Non-pigmented ciliary epithelial cell (primary cell): ENCODE measurements around the gene HIF1A.
"Not testable (repeated sequence)": the region's sequence is repeated elsewhere in the genome, so short reads cannot be mapped to it uniquely, and the experiment has no call there.

Experiments
- DNase-seq: peaks from one replicate; pipeline ENCODE4 v3.0.0-alpha.2; 2010; ENCODE audit warnings: low read depth

HIF1A gene

GRCh38 chr14:61708693-61709092 lies 13.4 kb downstream of the HIF1A start:
- not testable (repeated sequence) for DNase-seq

- DNase-seq: no peak
Measured at GRCh38 chr14:61710853-61711817, 15.8 kb downstream of the HIF1A start.

DNA sequence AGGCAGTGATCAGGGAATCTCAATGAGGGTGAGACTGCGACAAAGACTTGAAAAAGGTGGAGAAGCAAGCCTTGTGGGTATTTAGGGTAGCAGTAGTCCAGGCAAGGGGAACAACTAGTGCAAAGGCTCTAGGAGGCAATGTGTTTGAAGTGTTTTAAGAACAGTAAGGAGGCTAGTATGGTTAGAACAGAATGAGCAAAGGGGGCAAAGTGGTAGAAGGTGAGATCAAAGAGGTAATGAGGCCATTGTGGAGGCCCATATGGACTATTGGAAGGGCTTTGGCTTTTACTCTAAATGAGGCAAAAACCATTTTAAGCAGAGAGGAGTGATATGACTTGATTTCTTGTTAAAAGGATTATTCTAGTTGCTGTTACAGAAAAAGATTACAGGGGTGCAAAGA lies 16.8 kb downstream of the HIF1A start:
- no peak for DNase-seq

- no peak for DNase-seq
Measured at GRCh38 chr14:61713724-61714437, 18.6 kb downstream of the HIF1A start.

GRCh38 chr14:61716956-61717355 lies 21.6 kb downstream of the HIF1A start:
- no peak for DNase-seq

GRCh38 chr14:61718039-61718438 lies 22.7 kb downstream of the HIF1A start:
- no peak for DNase-seq

- no peak for DNase-seq
Measured at GRCh38 chr14:61719344-61720293, 24.3 kb downstream of the HIF1A start.

- no peak for DNase-seq
Measured at GRCh38 chr14:61720294-61720661, 25.0 kb downstream of the HIF1A start.

DNA sequence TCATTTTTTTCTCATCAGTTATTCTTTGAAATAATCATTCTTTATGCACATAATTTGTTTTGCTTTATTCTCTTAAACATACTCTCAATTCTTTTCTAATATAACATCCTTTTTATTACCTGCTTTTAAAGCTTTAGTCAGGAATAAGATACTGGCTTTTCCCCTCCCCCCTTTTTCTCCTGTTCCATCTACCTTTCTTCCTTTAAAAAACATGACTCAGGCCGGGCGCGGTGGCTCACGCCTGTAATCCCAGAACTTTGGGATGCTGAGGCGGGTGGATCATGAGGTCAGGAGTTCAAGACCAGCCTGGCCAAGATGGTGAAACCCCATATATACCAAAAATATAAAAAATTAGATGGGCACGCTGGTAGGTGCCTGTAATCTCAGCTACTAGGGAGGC lies 25.4 kb downstream of the HIF1A start:
- no peak for DNase-seq

DNA sequence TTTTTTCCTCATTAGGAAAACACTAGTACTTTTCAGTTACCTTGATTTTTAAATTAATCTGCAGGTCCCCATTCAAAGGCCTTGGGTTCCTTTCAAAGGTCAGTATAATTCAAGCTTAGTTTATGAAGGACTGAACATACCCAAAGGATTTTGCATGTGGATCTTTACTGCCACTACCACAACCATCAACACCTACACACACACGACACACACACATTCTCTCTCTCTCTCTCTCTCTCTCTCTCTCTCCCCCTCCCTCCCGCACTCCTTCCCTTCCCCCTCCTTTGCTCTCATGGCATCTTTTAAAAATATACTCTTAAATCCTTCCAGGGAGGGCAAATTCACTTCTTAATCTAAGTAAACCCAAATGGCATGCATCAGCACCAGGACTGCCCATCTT lies 28.8 kb downstream of the HIF1A start:
- no peak for DNase-seq

DNA sequence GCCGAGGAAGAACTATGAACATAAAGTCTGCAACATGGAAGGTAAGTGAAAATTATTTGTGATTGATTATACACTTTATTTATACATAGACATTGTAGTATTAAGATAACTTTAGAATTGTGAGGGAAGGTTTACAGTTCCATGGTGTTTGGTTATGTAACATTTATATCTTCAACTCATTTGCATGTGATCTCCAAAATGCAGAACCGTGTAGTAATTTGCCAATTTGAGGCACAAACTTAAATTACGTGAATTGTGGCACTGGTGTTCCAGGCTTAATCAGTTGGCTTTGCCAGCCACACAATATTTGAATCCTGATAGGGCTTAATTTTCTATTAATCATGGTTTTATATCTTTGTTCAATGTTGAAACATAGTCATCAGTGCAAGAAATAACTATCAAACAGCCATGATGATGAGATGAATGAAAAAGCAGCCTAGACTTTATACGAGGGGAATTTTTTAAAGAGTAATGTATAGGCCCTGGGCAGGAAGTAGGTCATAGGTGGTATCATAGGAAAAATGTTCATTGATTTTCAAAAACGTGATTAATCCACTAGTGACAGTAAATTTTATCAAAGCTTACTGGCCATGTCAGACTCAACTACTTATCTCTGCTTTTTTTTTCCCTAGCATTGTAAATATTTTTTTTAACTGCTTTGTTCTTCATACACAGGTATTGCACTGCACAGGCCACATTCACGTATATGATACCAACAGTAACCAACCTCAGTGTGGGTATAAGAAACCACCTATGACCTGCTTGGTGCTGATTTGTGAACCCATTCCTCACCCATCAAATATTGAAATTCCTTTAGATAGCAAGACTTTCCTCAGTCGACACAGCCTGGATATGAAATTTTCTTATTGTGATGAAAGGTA lies 31.7 kb downstream of the HIF1A start:
- no peak for DNase-seq

- DNase-seq: no peak
Measured at GRCh38 chr14:61730756-61731373, 35.6 kb downstream of the HIF1A start.

DNA sequence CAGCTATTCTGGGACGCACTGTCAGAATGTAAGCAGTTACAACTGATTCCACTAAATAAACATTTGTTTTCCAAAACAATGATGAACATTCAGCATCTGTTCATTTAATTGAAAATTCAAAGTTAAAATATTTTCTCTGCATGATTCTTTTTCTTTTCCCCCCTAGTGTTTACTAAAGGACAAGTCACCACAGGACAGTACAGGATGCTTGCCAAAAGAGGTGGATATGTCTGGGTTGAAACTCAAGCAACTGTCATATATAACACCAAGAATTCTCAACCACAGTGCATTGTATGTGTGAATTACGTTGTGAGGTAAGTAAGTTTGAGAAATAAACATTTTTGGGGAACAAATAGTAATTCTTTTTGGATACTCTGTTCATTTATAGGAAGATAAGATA lies 38.7 kb downstream of the HIF1A start:
- DNase-seq: no peak

DNA sequence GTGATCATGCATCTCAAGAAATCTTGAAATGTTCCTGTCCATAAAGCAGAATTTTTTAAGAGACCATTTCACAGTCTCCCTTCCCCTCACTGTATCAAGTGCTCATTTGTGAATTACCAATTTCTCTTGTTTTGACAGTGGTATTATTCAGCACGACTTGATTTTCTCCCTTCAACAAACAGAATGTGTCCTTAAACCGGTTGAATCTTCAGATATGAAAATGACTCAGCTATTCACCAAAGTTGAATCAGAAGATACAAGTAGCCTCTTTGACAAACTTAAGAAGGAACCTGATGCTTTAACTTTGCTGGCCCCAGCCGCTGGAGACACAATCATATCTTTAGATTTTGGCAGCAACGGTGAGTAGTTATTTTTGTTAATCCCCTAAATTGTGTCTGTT lies 41.4 kb downstream of the HIF1A start:
- no peak for DNase-seq

- no peak for DNase-seq
Measured at GRCh38 chr14:61737915-61738314, 42.6 kb downstream of the HIF1A start.

- no peak for DNase-seq
Measured at GRCh38 chr14:61739133-61739532, 43.8 kb downstream of the HIF1A start.

GRCh38 chr14:61742371-61742770 lies 47.1 kb downstream of the HIF1A start:
- DNase-seq: no peak

- no peak for DNase-seq
Measured at GRCh38 chr14:61744238-61744637, 48.9 kb downstream of the HIF1A start.

DNA sequence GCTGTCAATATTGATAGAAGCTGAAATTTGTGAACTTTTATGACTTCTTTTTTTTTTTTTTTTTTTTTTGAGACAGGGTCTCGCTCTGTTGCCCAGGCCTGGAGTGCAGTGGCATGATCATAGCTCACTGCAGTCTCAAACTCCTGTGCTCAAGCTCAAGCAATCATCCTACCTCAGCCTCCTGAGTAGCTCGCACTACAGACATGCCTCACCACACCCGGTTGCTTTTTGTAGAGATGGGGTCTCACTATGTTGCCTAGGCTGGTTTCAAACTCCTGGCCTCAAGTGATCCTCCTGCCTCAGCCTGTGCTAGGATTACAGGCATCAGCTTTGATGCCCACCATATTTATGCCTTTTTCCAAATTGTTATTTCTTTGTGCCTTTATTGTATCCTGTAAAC lies 51.0 kb downstream of the HIF1A start:
- DNase-seq: not testable (repeated sequence)

DNA sequence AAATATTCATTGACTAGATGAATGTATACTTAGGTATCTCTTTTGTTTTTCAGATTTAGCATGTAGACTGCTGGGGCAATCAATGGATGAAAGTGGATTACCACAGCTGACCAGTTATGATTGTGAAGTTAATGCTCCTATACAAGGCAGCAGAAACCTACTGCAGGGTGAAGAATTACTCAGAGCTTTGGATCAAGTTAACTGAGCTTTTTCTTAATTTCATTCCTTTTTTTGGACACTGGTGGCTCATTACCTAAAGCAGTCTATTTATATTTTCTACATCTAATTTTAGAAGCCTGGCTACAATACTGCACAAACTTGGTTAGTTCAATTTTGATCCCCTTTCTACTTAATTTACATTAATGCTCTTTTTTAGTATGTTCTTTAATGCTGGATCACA lies 51.6 kb downstream of the HIF1A start:
- no peak for DNase-seq

DNA sequence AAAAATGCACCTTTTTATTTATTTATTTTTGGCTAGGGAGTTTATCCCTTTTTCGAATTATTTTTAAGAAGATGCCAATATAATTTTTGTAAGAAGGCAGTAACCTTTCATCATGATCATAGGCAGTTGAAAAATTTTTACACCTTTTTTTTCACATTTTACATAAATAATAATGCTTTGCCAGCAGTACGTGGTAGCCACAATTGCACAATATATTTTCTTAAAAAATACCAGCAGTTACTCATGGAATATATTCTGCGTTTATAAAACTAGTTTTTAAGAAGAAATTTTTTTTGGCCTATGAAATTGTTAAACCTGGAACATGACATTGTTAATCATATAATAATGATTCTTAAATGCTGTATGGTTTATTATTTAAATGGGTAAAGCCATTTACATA lies 52.0 kb downstream of the HIF1A start:
- DNase-seq: no peak
